Osteocyte (in vitro differentiated cells): Measurements from ENCODE around the gene HNRNPM. TPM values are rescaled to one million over a fixed set of nuclear protein-coding genes. Genes with fewer than 3 reads are reported as not detected.

Experiments used
- DNase-seq: peaks from one replicate; pipeline ENCODE4 v3.0.0; 2021; ENCODE audit warnings: mixed read lengths; ENCODE audit not compliant: unreplicated experiment; ENCODE audit errors: extremely low spot score
- H3K27ac Mint-ChIP-seq: one replicate; pipeline ENCODE4 v1.8.0; 2021; ENCODE audit warnings: mild to moderate bottlenecking, mixed read lengths; ENCODE audit not compliant: unreplicated experiment
- H3K27me3 Mint-ChIP-seq: one replicate; pipeline ENCODE4 v1.8.0; 2021; ENCODE audit warnings: mixed read lengths; ENCODE audit not compliant: unreplicated experiment
- H3K36me3 Mint-ChIP-seq: one replicate; pipeline ENCODE4 v1.8.0; 2021; ENCODE audit warnings: mixed read lengths; ENCODE audit not compliant: unreplicated experiment
- H3K4me1 Mint-ChIP-seq: one replicate; pipeline ENCODE4 v1.8.0; 2021; ENCODE audit warnings: mixed read lengths; ENCODE audit not compliant: unreplicated experiment
- H3K4me3 Mint-ChIP-seq: one replicate; pipeline ENCODE4 v1.8.0; 2021; ENCODE audit warnings: mild to moderate bottlenecking, moderate library complexity, mixed read lengths; ENCODE audit not compliant: unreplicated experiment
- H3K9me3 Mint-ChIP-seq: one replicate; pipeline ENCODE4 v1.8.0; 2021; ENCODE audit warnings: mixed read lengths; ENCODE audit not compliant: unreplicated experiment
- total RNA-seq: library from RNA; stranded (reverse); gene quantifications from 2 replicates; pipeline ENCODE4 v1.2.1, GENCODE V29; 2021
- TF ChIP-seq, protein P1 (sequence below): fragments of 200-600 bp; sonication (generic); IDR thresholded peaks from 2 replicates; pipeline ENCODE4 v1.5.0; 2021; ENCODE audit warnings: antibody characterized with exemption, mild to moderate bottlenecking, moderate library complexity

Gene HNRNPM
- total RNA-seq, 1 donor from 2014 or later = 156 TPM

DNA sequence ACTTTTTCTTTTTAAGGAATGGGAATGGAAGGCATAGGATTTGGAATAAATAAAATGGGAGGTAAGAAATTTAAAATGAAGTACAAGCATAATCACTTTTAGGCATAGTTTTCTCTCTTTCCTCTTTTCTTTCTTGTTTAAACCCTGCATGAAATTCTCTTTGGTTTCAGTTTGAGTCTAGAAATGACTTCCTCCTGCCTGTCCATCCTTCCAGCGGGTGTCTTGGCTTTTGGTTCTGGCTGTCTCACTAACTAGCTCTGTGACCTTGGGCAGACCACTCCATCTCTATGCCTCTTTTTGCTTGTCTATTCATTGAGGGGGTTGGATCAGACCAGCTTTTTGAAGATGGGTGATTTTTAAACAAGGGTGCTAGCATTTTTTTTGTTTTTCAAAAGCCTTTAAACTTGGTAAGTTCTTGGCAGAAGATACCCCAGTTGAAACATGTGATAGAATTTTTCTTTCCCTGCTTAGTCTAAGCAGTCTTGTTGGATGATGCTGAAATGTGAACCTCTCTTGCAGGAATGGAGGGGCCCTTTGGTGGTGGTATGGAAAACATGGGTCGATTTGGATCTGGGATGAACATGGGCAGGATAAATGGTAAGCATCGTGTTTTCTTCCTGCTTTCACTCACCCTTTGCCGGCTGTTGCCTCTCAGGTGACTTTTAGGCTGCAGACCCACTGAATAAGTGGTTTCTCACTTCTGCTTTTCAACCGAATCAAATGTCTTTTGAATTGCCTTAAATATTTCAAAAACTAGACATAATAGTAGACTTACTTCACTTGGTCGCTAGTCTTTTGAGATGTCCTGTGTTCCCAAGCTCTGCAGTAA is 29.1 kb downstream of the HNRNPM start:
- Mint-ChIP-seq H3K9me3 (no peaks in the 10 kb centered on the region), H3K27me3 (no peaks in the 10 kb centered on the region), H3K4me1 (peaks cover 16% of the 10 kb centered on the region), H3K36me3 (peaks cover 54% of the 10 kb centered on the region), H3K4me3 (no peak overlapping the region), H3K27ac (no peak overlapping the region)
- no peak for DNase-seq
- TF ChIP-seq, protein P1, sequence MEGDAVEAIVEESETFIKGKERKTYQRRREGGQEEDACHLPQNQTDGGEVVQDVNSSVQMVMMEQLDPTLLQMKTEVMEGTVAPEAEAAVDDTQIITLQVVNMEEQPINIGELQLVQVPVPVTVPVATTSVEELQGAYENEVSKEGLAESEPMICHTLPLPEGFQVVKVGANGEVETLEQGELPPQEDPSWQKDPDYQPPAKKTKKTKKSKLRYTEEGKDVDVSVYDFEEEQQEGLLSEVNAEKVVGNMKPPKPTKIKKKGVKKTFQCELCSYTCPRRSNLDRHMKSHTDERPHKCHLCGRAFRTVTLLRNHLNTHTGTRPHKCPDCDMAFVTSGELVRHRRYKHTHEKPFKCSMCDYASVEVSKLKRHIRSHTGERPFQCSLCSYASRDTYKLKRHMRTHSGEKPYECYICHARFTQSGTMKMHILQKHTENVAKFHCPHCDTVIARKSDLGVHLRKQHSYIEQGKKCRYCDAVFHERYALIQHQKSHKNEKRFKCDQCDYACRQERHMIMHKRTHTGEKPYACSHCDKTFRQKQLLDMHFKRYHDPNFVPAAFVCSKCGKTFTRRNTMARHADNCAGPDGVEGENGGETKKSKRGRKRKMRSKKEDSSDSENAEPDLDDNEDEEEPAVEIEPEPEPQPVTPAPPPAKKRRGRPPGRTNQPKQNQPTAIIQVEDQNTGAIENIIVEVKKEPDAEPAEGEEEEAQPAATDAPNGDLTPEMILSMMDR = no peak

DNA sequence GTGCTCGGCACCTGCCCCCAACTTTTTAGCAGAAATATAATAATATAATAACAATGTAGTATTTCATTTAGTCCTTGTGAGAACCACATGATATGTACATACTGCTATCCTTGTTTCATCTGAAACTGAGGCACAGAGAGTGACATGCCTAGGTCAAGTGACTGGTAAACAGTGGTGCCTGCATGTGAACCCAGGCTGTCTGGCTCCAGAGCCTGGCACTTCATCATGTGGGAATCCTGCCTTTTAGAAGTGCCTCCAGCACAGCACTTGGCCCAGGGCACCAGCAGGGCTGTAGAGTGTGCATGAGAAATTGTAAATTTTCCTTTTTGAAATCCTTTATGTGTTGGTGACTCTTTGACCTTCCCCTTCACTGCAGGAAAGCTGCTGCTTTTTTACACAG is 30.2 kb downstream of the HNRNPM start:
- TF ChIP-seq, protein P1 = no peak
- Mint-ChIP-seq H3K36me3 (peaks cover 43% of the 10 kb centered on the region), H3K9me3 (no peaks in the 10 kb centered on the region), H3K27ac (no peak overlapping the region), H3K27me3 (no peaks in the 10 kb centered on the region), H3K4me3 (no peak overlapping the region), H3K4me1 (peaks cover 16% of the 10 kb centered on the region)
- DNase-seq = no peak

DNA sequence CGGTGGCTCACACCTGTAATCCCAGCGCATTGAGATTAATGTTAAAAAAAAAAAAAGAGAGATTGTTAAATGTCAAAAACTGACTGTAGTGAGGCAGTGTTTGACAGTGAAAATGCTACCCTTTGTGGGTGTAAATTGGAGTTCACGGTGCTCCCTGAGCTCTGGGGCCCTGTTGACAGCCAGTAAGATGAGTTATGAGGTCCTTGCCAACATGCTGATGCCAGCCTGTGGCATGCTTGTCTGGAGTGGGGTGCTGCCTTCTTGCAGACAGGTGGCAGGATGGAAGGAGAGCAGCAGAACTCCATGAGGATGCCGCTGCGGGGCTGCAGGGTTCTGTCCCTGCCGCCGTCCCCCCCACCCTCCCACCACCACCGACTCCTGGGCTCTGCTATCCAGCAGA is 31.7 kb downstream of the HNRNPM start:
- no peak overlapping the region for H3K27ac Mint-ChIP-seq
- H3K36me3 Mint-ChIP-seq = peaks cover 38% of the 10 kb centered on the region
- TF ChIP-seq, protein P1 = no peak
- H3K4me1 Mint-ChIP-seq = peaks cover 16% of the 10 kb centered on the region
- no peak for DNase-seq
- no peak overlapping the region for H3K4me3 Mint-ChIP-seq
- H3K27me3 Mint-ChIP-seq = no peaks in the 10 kb centered on the region
- H3K9me3 Mint-ChIP-seq = no peaks in the 10 kb centered on the region

DNA sequence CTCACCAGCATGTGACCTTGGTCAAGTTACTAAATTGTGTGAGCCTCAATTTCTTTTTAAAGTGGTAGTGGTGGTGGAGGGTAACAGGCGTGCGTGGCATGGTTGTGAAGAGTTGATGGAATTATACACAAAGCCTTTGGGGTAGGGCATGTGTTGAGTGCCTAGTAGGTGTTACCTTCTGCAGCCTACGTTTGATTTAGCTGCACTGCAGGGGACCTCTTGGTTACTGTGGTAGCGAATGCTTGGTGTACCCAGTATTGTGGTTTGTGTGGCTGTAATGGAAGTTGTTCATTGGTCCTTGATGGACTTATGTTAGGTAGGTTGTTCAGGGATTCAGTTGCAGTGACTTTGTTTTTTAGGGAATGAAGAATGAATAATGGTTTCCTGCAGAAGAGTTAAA is 33.1 kb downstream of the HNRNPM start:
- peak overlapping the region; percentile 41 for H3K27ac Mint-ChIP-seq
- H3K4me1 Mint-ChIP-seq = peaks cover 16% of the 10 kb centered on the region
- no peaks in the 10 kb centered on the region for H3K9me3 Mint-ChIP-seq
- DNase-seq = no peak
- H3K27me3 Mint-ChIP-seq = no peaks in the 10 kb centered on the region
- H3K4me3 Mint-ChIP-seq = no peak overlapping the region
- H3K36me3 Mint-ChIP-seq = peaks cover 34% of the 10 kb centered on the region
- TF ChIP-seq, protein P1 = no peak

DNA sequence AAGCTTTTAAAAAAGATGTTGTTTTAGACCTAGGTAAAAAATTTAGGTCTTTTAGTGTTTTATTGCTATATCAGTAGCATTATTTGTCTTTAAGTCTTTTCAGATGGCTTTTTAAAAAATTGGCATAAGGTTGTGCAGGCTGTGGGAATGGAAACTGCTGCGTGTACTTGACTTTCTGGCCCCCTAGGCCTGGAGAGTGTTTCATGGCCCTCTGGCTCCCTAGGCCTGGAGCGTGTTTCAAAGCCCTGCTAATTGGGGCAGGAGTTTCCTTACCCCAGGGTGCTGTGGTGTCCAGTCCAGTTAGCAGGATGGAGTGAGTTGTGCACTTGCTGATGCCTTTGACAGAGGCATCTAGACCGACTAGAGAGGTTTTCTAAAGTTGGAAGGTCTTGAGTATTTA is 33.8 kb downstream of the HNRNPM start:
- TF ChIP-seq, protein P1 = no peak
- no peaks in the 10 kb centered on the region for H3K9me3 Mint-ChIP-seq
- no peaks in the 10 kb centered on the region for H3K27me3 Mint-ChIP-seq
- peaks cover 38% of the 10 kb centered on the region for H3K36me3 Mint-ChIP-seq
- H3K27ac Mint-ChIP-seq = peak overlapping the region; percentile 41
- peaks cover 16% of the 10 kb centered on the region for H3K4me1 Mint-ChIP-seq
- no peak for DNase-seq
- no peak overlapping the region for H3K4me3 Mint-ChIP-seq
